GM18909 (cell line): ENCODE results near the gene ANKS4B.
"Not testable (repeated sequence)": the region's sequence is repeated elsewhere in the genome, so short reads cannot be mapped to it uniquely, and the experiment has no call there.

Experiments
- ATAC-seq: cut with Tn5 transposase; IDR thresholded peaks from one replicate; pipeline ENCODE4 v1.9.1; 2021; ENCODE audit warnings: mild to moderate bottlenecking; ENCODE audit not compliant: unreplicated experiment, poor library complexity

The ANKS4B gene

DNA sequence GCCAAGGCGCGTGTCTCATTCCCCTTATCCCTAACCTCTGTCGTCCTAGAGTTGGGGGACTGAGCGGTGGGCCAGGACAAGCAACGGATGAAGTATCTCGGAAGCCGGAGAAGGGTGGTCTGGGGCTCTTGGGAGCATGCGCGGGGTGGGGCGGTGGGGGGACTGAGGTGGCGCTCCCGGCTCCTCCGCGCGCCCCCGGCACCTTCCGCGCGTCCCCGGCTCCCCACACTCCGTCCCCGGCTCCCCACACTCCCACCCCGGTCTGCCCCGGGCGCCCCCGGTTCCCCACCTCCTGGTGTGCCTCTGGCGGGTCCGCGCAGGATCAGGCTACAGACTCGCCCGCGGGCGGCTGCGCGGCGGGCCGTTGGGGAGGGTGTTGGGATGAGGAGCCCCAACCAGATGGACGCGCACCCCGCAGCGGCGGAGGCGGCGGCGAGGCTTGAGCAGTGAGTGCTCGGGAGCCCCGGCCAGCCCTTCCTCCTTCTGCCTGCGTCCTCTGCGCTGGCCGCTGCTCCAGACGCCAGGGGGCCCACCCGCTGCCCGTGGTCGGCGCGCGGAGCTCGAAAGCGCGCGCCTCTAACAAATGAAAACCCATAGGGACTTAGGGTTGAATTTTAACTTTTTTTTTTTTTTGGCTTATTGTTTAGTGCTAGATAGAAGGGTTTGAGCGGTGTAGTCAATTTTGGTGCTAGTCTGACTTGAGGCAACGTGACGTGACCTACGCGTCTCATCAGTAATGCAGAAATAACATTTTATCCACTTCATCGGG, 50.2 kb downstream of the ANKS4B start:
- ATAC-seq = no peak

DNA sequence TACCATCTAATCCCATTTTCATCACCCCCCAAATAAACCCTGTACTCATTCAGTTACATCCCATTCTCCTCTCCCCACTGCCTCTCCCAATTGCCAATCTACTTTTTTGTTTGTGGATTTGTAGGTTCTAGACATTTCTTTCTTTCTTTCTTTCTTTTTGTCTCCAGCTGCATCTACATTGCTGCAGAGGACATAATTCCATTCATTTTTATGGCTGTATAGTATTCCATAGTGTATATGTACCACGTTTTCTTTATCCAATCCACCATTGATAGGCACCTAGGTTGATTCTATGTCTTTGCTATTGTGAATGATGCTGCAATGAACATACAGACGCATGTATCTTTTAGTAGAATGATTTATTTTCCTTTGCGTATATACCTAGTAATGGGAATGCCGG, 50.9 kb downstream of the ANKS4B start:
- no peak for ATAC-seq

- no peak for ATAC-seq
These were observed 51.8 kb downstream of the ANKS4B start for GRCh38 chr16:21285314-21285713.

GRCh38 chr16:21289789-21290188, 56.3 kb downstream of the ANKS4B start:
- ATAC-seq = not testable (repeated sequence)

DNA sequence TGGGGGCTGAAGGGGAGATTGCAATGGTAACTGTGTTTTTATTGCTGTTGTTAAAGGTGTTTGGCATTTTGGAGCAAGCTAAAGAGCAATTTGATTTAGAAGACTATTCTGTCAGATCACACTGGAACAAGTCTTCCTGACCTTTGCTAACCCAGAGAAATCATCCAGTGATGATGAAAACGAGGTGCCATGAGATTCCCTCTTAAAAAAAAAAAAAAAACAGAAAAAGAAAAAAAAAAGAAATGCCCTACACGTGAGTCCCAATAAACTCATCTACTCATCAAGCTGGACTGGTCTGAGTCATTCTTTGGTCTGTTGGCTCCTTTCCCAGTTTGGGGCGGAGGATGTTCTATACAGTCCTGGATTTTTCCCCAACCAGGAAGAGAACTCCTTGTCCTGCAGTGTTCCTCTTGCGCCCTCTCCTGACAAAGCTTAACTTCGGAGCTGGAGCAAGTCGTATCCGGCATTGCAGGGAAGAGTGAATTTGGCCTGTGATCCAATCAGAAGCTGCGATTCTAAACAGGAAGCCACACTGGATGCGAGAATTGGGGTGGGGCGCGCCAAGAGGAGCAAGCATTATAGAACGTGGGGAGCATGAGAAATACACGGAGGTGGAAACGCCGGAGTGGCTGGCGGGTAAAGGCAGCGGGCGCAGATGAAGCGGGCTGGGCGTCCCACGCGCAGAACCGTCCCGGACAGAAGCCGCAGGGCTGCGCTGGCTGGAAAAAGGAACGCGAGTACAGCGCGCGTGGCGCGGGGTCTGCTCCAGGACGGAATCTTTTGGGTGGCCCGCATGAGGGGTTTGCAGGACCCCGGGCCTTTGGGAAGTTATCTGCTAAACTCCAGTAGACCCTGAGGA, 67.0 kb downstream of the ANKS4B start:
- ATAC-seq = peak; percentile 56

DNA sequence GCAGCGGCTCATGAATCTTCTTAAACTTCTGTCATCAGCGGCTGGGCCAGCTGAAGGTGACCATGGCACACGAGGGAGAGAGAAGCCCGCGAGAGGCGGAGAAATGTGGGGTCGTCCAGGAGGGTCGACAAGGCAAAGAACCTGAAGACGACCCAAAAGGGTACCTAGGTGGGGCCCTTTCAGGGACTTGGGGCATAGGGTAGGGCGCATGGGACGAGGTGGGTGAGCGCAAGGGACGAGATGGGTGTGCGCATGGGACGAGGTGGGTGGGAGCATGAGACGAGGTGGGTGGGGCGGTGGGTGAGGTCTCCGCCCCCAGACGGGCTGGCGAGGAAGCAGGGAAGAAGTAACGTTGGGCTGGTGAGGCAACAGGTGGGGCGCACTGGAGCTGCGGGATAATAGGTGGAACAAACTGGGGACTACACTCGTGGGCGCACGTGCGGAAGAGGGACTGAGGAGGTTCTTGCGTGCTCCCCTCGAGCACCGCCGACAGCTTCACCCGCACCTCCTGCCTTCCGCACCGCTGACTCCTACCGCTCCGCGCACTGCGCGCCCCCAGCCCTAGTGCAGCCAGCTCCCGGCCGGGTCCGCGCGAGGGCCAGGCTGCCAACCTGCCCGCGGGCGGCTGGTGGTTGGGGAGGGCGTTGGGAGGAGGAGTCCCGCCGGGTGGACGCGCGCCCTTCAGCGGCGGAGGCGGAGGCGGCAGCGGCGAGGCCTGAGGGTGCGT, 67.8 kb downstream of the ANKS4B start:
- ATAC-seq = peak; percentile 64

DNA sequence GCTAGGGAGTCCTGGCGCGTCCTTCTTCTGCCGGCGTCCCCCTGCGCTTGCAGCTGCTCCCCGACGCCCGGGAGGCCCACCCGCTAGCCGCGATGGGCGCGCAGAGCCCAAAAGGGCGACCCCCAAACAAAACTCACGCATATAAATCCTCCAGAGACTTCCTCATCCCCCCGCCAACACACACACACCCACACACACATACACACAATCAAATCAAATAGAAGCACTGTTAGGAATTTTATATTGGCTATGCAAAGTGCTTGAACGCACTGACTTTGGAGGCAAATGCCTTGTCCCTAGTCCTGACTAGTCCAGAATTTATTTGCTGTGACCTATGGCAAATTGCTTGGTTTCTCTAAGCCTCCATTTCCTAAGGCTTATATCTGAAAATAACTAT, 68.4 kb downstream of the ANKS4B start:
- no peak for ATAC-seq

DNA sequence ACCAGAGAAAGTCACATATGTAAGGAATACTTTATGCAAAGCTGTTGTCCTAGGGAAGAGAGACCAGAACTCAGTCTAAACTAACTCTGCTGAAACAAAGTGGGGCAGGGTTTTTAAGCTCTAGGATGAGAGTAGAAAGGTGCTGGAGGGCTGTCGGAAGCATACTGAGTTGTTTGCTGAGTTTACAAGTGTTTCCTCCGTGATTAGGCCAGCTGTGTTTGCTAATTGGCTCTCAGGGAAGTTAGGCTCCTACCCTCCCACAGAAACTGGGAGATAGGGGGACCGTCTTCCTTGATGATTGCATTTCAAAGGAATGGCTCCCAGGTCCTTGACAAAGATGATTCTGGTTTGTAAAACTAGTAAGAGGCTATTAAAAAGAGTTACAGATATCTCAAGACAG, 69.0 kb downstream of the ANKS4B start:
- no peak for ATAC-seq

GRCh38 chr16:21302898-21303528, 69.5 kb downstream of the ANKS4B start:
- no peak for ATAC-seq
